NB4 (cell line): ENCODE results near the gene RRP8.

Experiments
- DNase-seq: peaks from one replicate; pipeline ENCODE4 v3.0.0; 2010; ENCODE audit warnings: low read depth
- H3K4me3 ChIP-seq: one replicate; pipeline ENCODE4 v1.5.1; 2011; ENCODE audit warnings: mild to moderate bottlenecking, low read depth, low read length, moderate library complexity
- CTCF ChIP-seq: IDR thresholded peaks from one replicate; pipeline ENCODE4 v1.5.1; 2012; ENCODE audit warnings: low read depth, low read length
- MAX ChIP-seq: IDR thresholded peaks from 2 replicates; pipeline ENCODE4 v1.6.1; 2011; ENCODE audit warnings: low read depth, low read length
- MYC ChIP-seq: IDR thresholded peaks from 2 replicates; pipeline ENCODE4 v1.6.1; 2011; ENCODE audit warnings: low read depth, low read length
- POLR2A ChIP-seq: IDR thresholded peaks from 2 replicates; pipeline ENCODE4 v1.6.1; 2011; ENCODE audit warnings: mild to moderate bottlenecking; ENCODE audit not compliant: insufficient read length; ENCODE audit errors: extremely low read depth

RRP8 gene

GRCh38 chr11:6608726-6609501 is 5.5 kb upstream of the RRP8 start:
- TF ChIP-seq POLR2A (no peak), MAX (no peak), MYC (no peak), CTCF (no peak)
- no peak for DNase-seq
- H3K4me3 ChIP-seq = no peak overlapping the region

GRCh38 chr11:6608011-6608410 is 4.6 kb upstream of the RRP8 start:
- peak overlapping the region; percentile 16 for H3K4me3 ChIP-seq
- TF ChIP-seq POLR2A (no peak), MAX (no peak), MYC (no peak), CTCF (no peak)
- no peak for DNase-seq

- no peak for DNase-seq
- H3K4me3 ChIP-seq = peak overlapping the region; percentile 16
- TF ChIP-seq MYC (no peak), CTCF (no peak), MAX (no peak), POLR2A (no peak)
Observed at GRCh38 chr11:6607190-6607795, 3.9 kb upstream of the RRP8 start.

GRCh38 chr11:6606471-6607189 is 3.2 kb upstream of the RRP8 start:
- TF ChIP-seq POLR2A = peak; percentile 30
- no peak for TF ChIP-seq MYC
- no peak for TF ChIP-seq CTCF
- peak; percentile 55 for TF ChIP-seq MAX
- peak overlapping the region; percentile 32 for H3K4me3 ChIP-seq

GRCh38 chr11:6604790-6605189 is 1.4 kb upstream of the RRP8 start:
- TF ChIP-seq MYC = no peak
- TF ChIP-seq MAX = no peak
- TF ChIP-seq POLR2A = no peak
- no peak for TF ChIP-seq CTCF
- H3K4me3 ChIP-seq = peak overlapping the region; percentile 91
- DNase-seq = no peak

More at GRCh38 chr11:6606471-6607189, 3.2 kb upstream of the RRP8 start:
- DNase-seq = peak; percentile 87
